Myocyte (in vitro differentiated cells): Measurements from ENCODE around the gene CPTP. TPM values are rescaled to one million over a fixed set of nuclear protein-coding genes. Genes with fewer than 3 reads are reported as not detected.
A peak's percentile ranks its signal among the peaks of the same experiment; 100 is the strongest.

Source experiments
- DNase-seq: peaks from one replicate; pipeline ENCODE4 v3.0.0-alpha.2; 2012; ENCODE audit warnings: low read depth
- total RNA-seq: library from RNA; depleted of rRNA; stranded (reverse); fragments of >200 nt; gene quantifications from 2 replicates; pipeline ENCODE4 v1.2.3, GENCODE V29; 2014

CPTP gene
- total RNA-seq, 1 donor from 2014 or later: 28.9 TPM

DNA sequence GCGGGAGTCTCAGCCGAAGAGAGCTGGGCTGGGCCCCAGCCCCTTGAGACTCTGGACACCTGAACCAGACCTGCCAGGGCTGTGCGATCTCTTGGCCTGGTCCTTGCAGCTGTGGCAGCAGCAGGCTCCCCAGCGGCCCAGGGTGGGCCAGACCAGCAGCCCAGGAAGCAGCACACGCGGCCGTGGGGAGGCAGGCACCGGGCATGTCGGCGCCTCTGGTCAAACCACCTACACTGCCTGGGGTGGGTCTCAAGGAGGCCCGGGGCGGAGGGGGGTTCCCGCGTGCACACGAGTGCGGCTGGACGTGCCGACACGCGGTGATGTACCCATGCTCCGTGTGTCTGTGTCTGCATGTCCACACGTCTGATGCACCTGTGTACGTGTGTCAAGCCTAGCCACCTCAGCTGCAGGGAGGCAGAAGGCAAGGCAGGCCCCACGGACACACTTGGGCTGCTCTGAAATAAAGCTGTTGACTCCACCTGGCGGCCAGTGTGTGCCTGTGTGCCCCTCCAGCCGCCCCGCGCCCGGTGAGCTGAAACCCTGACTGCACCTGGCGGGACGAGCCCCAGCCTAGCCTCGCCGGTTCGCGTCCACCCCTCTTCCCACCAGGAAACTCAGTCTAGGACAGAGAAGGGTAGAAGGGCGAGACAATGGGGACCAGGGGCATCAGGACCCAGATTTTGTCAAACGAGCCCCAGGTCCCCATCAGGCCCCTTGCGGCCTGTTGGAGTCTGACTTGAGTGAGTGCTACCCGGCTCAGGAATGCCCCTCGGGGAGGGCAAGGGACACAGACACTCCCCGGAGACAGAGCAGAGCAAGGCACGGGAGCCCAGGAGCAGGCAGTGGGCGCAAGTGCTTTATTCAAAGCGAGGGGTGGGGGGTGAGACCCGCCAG, 32.8 kb upstream of the CPTP start:
- peak; percentile 54 for DNase-seq

DNA sequence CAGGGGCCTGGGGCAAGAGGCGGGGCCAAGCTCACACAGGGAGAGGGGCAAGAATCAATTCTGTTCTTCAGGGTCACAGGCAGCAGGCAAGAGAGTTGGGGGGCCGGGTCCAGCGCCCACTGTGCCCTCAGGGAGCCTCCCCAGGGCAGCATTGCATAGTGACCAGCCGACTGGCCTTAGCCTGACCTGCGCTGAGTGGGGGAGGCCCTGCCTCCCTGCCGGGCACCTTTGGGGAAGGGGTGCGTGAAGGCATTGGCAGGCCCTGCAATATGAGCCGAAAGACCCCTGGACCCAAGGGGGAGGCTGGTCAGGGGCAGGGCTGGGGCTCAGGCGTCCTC, 32.2 kb upstream of the CPTP start:
- no peak for DNase-seq

DNA sequence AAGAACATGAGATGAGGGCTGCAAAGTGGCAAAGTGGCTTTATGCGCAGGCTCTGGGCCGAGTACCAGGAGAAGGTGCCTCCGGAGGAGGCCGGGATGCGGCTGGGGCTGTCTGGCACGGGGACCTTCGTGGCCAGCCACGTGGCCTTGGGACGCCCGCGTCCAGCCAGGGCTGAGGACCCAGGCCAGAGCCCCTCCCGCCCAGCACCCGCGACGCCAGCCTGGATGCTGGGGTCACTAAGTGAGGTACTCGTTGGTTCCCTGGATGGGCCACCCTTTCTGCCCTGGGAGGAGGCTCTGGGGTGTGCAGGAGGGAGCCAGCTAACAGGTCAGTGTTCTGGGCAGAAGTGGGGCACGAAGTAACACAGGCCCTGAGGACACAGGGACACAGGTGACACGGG, 31.8 kb upstream of the CPTP start:
- no peak for DNase-seq

DNA sequence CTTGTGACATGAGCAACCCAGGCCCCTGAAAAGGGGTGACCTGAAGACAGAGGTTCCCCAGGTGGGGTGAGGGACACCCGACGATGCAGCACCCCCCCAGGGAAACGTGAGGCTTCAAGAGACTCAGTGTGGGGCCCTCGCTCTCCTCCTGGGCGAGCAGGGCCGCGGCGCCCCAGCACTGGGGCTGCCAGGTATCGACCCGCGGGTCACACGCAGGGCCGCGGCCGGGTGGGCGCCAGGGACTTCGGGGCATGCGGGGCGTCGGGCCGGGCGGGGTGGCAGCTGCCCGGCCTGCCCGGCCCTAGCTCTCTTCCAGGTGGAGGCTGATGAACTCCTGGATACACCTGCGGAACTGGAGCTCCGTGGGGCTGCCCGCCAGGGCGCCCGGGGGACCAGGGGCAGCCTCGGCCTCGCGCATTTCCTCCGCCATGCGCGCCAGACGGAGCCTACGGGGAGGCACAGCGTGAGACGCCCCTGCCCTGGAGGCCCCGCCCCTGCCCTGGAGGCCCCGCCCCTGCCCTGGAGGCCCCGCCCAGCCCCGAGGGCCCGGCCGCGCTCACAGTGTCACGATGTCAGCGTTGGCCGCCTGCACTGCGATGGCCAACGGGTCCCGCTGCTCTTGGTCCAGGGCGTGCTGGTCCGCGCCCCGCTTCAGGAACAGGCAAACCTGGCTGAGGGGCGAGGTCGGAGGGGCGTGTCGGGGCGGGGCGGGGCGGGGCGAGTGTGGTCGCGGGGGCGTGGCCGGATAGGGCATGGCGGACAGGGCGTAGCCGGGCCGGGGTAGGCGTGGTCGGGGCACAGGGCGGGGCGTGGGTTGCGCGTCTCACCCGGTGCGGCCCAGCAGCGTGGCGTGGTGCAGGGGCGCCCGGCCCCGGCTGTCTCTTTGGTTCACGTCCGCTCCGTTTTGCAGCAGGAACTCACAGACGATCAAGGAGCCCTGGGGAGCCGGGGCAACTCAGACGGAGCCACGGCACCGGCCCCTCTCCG, 31.0 kb upstream of the CPTP start:
- DNase-seq: no peak

DNA sequence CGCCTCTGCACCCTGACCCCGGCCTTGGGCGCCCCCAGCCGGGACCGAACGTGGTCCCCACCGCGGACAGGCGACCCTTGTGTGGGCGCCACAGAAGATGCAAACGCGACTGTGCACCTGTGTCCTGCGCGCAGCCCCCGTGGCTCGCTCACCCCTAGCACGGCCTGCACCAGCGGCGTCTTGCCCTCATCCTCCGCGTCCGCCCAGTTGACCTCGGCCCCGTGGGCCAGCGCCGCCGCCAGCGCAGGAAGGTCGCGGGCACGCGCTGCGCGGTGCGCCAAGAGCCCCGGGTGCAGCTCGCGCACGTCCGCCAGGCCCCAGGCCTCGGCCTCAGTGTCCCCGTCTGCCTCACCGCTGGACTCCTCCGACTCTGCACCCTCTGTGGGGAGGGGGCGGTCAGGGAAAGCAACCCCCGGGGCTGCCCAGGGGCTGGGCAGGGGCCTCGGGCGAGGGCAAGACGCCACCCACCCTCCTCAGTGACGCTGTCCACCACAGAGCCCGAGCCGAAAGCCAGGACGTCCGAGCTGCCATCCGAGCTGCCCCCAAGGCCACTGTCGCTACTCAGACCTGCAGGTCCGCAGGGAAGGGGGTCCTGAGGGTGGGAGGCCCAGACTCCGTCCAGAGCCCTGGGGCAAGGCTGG, 30.2 kb upstream of the CPTP start:
- no peak for DNase-seq

DNA sequence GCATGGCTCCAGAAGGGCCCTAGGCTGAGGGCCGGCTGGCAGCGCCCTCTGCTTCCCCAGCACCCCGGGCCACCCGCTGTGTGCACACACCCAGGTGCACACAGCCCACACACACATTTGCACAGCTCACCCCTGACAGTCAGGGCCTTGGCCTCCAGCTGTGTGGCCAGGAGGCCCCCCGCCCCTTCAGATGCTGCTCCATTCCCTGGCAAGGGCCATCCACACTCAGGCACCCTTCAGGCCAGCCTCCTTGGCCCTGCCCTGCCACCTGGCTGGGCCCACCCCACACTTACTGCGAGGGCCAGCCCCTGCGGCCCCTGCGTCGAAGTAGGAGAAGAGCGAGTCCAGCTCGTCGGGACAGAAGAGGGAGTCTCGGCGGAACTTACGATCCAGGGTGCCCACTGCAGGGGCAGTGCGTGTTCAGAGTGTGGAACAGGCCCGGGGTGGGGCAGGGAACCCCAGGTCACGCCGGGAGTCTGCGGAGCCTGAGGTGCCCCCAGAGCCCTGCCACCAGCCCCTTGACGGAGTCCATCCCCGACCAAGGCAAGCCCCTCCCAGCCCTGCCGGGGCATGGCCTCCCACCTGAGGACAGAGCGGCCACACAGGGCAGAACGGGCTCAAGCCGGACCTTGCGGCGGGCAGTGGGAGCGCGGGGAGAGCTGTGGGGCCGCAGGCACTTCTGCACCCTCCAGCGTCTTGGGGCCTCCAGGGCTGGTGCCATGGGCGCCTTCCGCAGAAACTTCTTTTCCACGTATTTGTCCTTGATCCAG, 29.3 kb upstream of the CPTP start:
- DNase-seq: no peak

DNA sequence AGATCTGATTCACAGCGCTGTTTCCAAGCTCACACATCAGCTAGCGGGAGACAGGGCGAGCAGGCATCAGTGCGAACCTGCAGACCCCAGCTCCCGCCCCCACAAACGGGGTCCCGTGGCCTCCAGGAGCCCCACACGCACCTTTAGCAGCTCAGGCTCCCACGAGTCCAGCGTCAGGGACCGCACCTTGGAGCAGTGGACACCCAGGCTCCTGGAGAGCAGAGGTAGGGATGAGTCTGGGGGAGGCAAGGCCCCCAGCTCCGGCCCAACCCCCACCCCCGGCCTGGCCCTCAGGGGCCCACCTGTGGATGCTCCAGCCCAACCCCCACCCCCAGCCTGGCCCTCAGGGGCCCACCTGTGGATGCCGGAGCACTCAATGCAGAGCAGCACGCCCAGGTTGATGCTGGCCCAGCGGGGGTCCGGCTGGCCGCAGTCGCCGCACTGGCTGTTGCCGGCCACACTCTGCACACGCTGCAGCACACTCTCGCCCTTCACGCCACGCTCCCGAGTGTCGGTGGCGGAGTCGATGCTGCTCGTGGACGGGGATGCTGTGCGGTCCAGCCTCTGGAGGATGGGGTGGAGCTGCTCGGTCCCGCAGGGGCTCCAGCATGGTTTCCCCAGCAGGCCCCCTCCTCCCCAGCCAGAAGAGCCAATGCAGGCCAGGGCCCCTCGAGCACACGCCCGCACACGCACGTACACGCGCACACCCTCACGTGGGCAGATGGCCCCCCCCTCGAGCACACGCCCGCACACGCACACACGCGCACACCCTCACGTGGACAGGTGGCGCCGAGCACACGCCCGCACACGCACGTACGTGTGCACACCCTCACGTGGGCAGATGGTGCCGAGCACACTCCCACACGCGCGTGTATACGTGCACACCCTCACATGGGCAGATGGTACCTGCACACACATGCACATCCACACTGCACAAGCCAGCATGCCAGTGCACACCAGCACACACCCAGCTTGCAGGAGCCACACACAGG, 28.2 kb upstream of the CPTP start:
- no peak for DNase-seq

DNA sequence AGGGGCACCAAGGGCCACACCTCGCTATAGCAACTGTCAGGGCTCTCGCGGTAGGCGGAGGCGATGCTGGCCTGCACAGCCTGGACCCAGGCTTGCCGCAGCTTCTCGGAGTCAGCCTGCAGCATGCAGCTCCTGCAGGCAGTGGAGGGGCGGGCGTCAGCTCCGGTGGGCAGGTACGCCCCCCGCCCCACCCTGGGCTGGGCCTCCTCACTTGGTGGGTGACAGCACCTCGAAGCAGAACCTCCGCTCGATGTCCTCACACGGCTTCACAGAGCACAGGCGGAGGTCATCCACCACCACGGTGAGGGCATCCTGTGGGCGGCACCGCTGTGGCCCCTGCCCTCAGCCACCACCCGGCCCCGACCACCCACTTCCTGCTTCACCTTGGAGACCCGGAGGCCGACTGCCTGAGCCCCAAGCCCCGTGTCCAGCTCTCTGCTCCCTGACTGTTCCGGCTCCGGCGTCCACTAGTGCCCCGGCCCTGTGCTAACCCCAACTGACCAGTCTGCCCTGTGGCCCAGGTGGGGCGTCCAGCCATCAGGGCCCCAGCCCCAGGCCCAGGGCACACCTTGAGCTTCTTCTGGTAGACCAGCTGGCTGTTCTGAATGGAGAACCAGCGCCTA, 26.7 kb upstream of the CPTP start:
- DNase-seq: no peak

DNA sequence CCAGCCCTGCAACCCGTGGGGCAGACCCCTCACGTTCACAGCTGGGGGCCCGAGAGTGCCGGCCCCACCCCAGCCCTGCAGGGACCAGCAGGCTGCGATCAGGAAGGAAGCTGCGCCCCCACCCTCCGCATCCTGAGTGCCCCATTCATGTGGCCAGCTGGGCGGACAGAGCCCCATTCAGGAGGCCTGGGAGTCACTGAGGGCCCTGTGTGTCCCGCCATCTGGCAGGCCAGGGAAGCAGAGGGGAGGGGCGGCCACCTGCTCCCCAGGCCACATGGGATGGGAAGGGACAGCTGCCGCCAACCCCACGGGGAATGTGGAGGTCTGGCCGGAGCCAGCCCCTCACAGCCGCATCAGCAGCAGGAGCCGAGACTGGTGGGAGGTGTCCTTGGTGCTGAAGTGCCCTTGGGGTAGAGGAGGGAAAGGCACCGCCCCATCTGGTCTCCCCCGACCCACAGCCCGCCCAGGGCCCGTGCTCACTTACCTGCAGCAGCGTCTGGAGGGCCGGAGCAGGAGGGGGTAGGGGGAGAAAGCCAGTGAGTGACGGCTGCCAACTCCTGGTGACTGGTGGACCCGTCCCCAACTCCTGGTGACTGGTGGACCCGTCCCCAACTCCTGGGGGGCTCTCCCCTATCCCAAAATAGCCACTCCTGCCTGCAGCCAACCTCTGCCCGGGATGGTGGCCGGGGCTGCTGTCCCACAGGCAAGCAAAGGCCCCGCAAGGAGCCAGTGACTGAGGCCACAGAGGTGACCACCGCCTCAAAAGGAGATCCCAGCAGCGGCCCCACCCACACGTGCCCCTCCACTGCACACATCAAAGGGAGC, 25.5 kb upstream of the CPTP start:
- DNase-seq: peak; percentile 95

DNA sequence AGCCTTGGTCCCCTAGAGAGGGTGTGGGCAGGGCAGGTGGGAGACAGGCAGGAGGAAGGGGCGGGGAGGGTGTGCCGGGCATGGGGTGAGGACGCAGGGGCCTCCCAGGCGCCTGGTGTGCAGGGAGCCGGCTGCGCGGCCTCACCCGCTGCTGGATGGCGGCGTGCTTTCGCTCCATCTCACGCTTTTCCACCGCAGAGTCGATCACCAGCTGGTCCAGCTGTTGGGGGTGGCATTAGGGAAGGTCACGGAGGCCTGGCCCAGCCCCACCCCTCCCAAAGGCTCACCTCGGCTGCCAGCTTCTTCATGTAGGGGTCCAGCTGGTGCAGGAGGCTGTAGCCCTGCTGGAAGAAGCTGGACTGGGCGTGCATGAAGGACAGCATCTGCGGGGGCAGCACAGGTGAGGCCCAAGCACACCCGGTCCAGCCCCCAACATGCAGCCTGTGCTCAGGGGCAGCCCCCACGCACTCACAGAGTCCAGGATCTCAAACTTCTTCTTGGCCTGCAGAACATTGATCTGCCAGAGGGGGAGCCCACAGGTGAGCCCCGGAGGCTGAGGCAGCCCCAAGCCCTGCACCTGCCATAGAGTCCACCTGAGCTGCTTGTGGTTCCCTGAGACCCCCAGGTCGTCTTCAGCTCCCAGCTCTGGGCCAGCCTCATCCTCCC, 24.8 kb upstream of the CPTP start:
- DNase-seq: no peak

DNA sequence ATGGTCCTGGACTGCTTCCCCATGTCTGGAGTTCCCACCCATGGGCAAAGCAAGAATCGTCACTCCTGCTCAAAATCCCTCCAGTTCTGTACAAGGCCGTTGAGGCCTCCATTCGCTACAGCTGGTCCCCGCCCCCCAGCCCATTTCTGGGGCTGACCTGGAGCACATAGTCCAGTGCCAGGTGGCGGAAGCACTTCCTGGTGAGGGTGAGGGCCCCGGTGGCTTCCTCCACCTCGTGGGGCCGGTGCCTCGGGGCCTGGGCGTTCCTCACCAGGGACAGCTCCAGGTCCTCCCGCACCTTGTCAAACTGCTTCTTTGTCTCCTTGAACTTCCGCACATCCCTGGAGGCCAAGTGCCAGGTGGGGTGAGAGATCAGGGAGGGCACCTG, 24.3 kb upstream of the CPTP start:
- no peak for DNase-seq

DNA sequence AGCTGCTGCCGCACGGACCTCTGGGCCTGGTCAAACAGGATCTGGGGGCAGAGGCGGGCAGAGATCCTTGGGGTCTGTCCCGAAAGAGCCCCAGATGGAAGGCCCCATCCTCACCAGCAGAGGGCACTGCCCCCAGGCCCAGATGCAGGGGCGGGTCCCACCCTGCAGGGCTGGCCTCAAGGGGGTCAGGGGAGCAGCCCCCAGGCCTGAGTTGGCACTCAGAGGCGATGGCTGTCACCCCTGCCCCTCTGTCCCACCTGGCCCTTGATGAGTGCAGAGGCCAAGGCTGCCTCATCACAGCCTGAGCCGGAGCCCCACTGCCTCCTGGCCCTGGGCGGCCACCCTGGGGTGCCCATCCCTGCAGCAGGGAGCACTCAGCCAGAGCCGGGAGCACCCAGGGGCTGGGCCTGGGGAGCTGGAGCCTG, 22.6 kb upstream of the CPTP start:
- no peak for DNase-seq

DNA sequence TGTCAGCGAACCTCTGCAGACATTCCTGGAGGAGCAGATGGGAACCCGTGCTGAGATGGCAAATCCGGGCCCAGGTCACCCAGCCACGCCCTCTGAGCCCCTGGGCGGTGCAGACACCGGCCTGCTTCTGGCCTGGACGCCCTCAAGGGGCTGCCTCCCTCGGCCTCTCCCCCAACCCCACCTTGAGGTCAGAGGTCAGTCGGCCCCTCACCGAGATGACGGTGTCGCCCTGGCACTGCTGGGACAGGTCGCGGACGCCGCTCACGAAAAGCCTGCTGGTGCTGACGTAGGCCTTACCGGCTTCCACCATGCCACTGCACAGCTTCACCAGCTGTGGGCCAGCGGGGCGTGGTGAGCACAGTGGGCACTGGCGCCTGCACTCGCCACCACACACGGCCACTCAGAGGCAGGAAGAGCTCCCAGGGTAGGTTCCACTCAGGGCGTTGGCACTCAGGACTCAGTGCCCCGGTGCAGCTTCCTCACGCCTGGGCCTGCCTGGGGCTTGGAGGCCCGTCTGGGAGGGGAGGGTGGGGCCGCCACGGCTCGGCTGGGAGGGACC, 21.6 kb upstream of the CPTP start:
- DNase-seq: peak; percentile 29

DNA sequence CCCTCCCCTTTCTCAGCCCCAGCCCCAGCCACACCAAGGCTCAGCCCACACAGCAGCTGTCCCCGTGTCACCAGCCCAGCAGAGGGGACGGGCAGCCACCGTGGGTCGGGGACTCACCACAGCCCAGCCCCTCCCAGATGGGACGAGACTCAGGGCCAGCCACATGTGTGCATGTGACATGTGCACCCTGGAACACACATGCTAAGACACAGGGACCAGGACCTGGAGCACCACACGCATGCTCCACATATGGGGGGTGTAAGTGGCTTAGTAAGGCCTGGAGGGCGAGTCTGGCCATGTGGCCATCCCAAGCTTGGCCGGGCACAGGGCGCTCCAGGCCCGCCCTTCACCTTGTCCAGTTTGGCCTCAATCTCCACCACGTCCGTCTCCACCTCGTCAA, 20.9 kb upstream of the CPTP start:
- DNase-seq: peak; percentile 47

DNA sequence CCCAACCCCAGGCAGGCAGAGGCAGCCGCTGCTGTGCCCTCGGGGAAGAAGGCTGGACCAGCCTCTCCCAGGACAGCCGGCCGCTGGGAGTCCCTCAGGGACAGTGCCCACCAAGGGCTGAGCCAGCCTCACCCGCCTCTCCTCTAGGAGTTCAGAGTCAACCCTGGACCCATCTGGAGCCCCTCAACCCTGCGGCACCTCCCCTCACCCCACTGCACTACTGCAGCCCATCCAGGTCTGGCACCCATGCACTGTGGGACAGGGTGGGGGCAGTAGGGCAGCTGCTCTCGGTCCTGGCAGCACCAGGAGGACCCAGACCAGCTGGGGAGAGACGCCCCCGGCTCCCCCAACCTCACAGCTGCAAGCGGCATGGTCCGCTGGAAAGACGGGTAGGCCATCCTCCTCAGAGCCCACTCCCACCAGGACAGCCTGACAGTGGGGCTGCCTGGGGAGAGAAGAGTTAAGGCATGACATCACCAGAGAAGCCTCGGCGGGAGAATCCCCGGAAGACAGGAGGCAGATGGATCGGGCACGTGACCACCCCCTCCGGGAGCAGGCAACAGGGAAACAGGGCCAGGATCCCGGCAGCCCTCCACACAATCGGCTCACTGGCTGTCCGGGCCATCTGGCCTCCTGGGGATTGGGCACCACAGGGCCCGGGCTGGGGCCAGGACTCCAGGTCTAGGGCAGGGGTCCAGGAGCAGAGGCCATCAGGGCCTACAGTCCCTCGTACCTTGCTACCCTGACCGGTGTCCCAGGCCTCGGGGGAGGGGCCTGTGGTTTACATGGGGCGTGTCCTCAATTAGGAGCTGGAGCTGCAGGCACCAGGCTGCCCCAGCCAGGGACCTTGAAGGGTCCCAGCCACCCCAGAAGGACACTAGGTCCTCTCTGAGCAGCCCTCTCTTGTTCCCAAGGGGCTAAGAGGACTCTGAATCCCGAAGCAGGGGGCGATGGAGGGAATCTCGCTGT, 20.0 kb upstream of the CPTP start:
- DNase-seq: peak; percentile 86
